Neuronal stem cell (in vitro differentiated cells): Measurements from ENCODE around the gene SPDYE3.

Experiments used
- DNase-seq: peaks from one replicate; pipeline ENCODE4 v3.0.0-alpha.2; 2013; ENCODE audit warnings: low spot score
- H2AFZ ChIP-seq: one replicate; pipeline ENCODE4 v1.6.1; 2013; ENCODE audit warnings: mild to moderate bottlenecking, low read length, inconsistent platforms
- H2AK5ac ChIP-seq: 2 replicates; pipeline ENCODE4 v1.6.1; 2013; ENCODE audit warnings: low read depth, mild to moderate bottlenecking, inconsistent platforms, low read length, moderate library complexity, mixed read lengths
- H2BK120ac ChIP-seq: 2 replicates; pipeline ENCODE4 v1.6.1; 2013; ENCODE audit warnings: low read depth, mild to moderate bottlenecking, inconsistent platforms, low read length, moderate library complexity, mixed read lengths
- H2BK12ac ChIP-seq: one replicate; pipeline ENCODE4 v1.6.1; 2013; ENCODE audit warnings: low read length, inconsistent platforms
- H2BK15ac ChIP-seq: 2 replicates; pipeline ENCODE4 v1.6.1; 2013; ENCODE audit warnings: mild to moderate bottlenecking, low read length, inconsistent platforms, mixed read lengths
- H2BK5ac ChIP-seq: one replicate; pipeline ENCODE4 v1.6.1; 2013; ENCODE audit warnings: inconsistent platforms, mild to moderate bottlenecking, low read length, moderate library complexity
- H3K14ac ChIP-seq: one replicate; pipeline ENCODE4 v1.6.1; 2013; ENCODE audit warnings: low read length, inconsistent platforms
- H3K18ac ChIP-seq: 2 replicates; pipeline ENCODE4 v1.6.1; 2013; ENCODE audit warnings: low read length, inconsistent platforms
- H3K23ac ChIP-seq: 2 replicates; pipeline ENCODE4 v1.6.1; 2013; ENCODE audit warnings: low read depth, mild to moderate bottlenecking, mixed read lengths, low read length, inconsistent platforms; ENCODE audit not compliant: poor library complexity
- H3K27ac ChIP-seq: replicated peaks from 3 replicates; pipeline ENCODE4 v1.5.1; 2013; ENCODE audit warnings: low read length, inconsistent platforms
- H3K27me3 ChIP-seq, 3 experiments: 2 replicates each; pipeline ENCODE4 v1.6.1; 2013; ENCODE audit warnings: low read length in 3 of 3, mild to moderate bottlenecking in 2 of 3, inconsistent platforms in 1 of 3, low read depth in 1 of 3, mixed read lengths in 1 of 3, moderate library complexity in 1 of 3; ENCODE audit not compliant: control insufficient read depth in 3 of 3, insufficient read depth in 3 of 3
- H3K36me3 ChIP-seq, 2 donors: replicated peaks in 1 of 2; 2 replicates each; pipeline ENCODE4 v1.6.1; 2013; ENCODE audit warnings: low read length in 2 of 2; ENCODE audit not compliant: control insufficient read depth in 2 of 2, insufficient read depth in 2 of 2
- H3K4ac ChIP-seq: 2 replicates; pipeline ENCODE4 v1.6.1; 2013; ENCODE audit warnings: inconsistent platforms, mild to moderate bottlenecking, low read length, moderate library complexity
- H3K4me1 ChIP-seq, 2 donors: 1 replicate in 1 of 2; 2 replicates in 1 of 2; pipeline ENCODE4 v1.6.1; 2013; ENCODE audit warnings: low read length in 2 of 2, low read depth in 1 of 2; ENCODE audit not compliant: control insufficient read depth in 2 of 2, insufficient read depth in 1 of 2
- H3K4me2 ChIP-seq: one replicate; pipeline ENCODE4 v1.6.1; 2013; ENCODE audit warnings: mild to moderate bottlenecking, low read length, inconsistent platforms; ENCODE audit not compliant: insufficient read depth, poor library complexity, severe bottlenecking
- H3K4me3 ChIP-seq, 2 donors: 2 replicates each; pipeline ENCODE4 v1.5.1; 2013; ENCODE audit warnings: low read length in 2 of 2, mild to moderate bottlenecking in 2 of 2, inconsistent platforms in 1 of 2, moderate library complexity in 1 of 2
- H3K79me1 ChIP-seq: one replicate; pipeline ENCODE4 v1.6.1; 2013; ENCODE audit warnings: low read depth, mild to moderate bottlenecking, inconsistent platforms, low read length, moderate library complexity
- H3K9ac ChIP-seq: one replicate; pipeline ENCODE4 v1.6.1; 2013; ENCODE audit warnings: mild to moderate bottlenecking, low read depth, low read length, inconsistent platforms; ENCODE audit not compliant: poor library complexity
- H3K9me3 ChIP-seq, 2 donors: replicated peaks in 1 of 2; 2 replicates each; pipeline versions ENCODE3 to v1.6.1; 2013; ENCODE audit warnings: low read length in 2 of 2, mild to moderate bottlenecking in 2 of 2, inconsistent platforms in 1 of 2, low read depth in 1 of 2, mixed read lengths in 1 of 2, moderate library complexity in 1 of 2; ENCODE audit not compliant: control insufficient read depth in 2 of 2, insufficient read depth in 1 of 2
- H4K8ac ChIP-seq: one replicate; pipeline ENCODE4 v1.6.1; 2013; ENCODE audit warnings: low read depth, mild to moderate bottlenecking, inconsistent platforms, low read length, moderate library complexity
- H4K91ac ChIP-seq: one replicate; pipeline ENCODE4 v1.6.1; 2013; ENCODE audit warnings: low read length, low read depth, mild to moderate bottlenecking, inconsistent platforms; ENCODE audit not compliant: poor library complexity
- WGBS, 2 donors: extraction: QIAGEN DNeasy Blood & Tissue Kit; methylation state at CpG; one replicate each; pipeline ENCODE4 v1.1.7; 2013; ENCODE audit warnings: missing lambda C conversion rate in 2 of 2, mixed read lengths in 1 of 2; ENCODE audit not compliant: insufficient read length in 2 of 2, insufficient replicate concordance in 1 of 2; ENCODE audit errors: extremely low coverage in 2 of 2; 5-methylcytosine and 5-hydroxymethylcytosine counted together

Gene SPDYE3

GRCh38 chr7:100356416-100357068 lies 49.0 kb downstream of the SPDYE3 start:
- Histone ChIP-seq H3K14ac (no peak overlapping the region), H3K27me3 (no peaks in the 10 kb centered on the region), H3K79me1 (peaks cover 7% of the 10 kb centered on the region), H3K4me1 (no peaks in the 10 kb centered on the region), H3K9ac (no peak overlapping the region), H4K91ac (no peak overlapping the region), H2BK12ac (no peak overlapping the region), H3K23ac (no peak overlapping the region), H2AK5ac (no peak overlapping the region), H2AFZ (no peak overlapping the region), H2BK15ac (no peak overlapping the region), H3K36me3 (peaks cover 54 to 92% of the 10 kb centered on the region in 2 donors), H2BK120ac (no peak overlapping the region), H3K4me3 (no peak overlapping the region), H4K8ac (no peak overlapping the region), H3K27ac (no peak overlapping the region), H3K18ac (no peak overlapping the region), H3K4me2 (no peak overlapping the region), H3K4ac (no peak overlapping the region), H3K9me3 (no peaks in the 10 kb centered on the region), H2BK5ac (no peak overlapping the region)
- WGBS, 2 donors = no CpG with 5 or more reads among the region's 8 CpGs
- DNase-seq = no peak

- no peak overlapping the region for H2BK5ac ChIP-seq
- H3K4ac ChIP-seq = no peak overlapping the region
- H2AK5ac ChIP-seq = no peak overlapping the region
- H4K91ac ChIP-seq = no peak overlapping the region
- H4K8ac ChIP-seq = no peak overlapping the region
- no peak overlapping the region for H3K14ac ChIP-seq
- no peaks in the 10 kb centered on the region for H3K4me1 ChIP-seq
- no peak overlapping the region for H3K27ac ChIP-seq
- H3K36me3 ChIP-seq = peaks cover 57 to 95% of the 10 kb centered on the region in 2 donors
- no peak overlapping the region for H2BK120ac ChIP-seq
- no peak overlapping the region for H2BK15ac ChIP-seq
- H3K9ac ChIP-seq = no peak overlapping the region
- no peak overlapping the region for H3K18ac ChIP-seq
- no peak overlapping the region for H3K23ac ChIP-seq
- H3K4me3 ChIP-seq = no peak overlapping the region
- no peak overlapping the region for H3K4me2 ChIP-seq
- H3K79me1 ChIP-seq = peaks cover 7% of the 10 kb centered on the region
- no peak overlapping the region for H2BK12ac ChIP-seq
- H3K27me3 ChIP-seq = no peaks in the 10 kb centered on the region
- no peak for DNase-seq
- H3K9me3 ChIP-seq = no peaks in the 10 kb centered on the region
- no peak overlapping the region for H2AFZ ChIP-seq
- no CpG with 5 or more reads among the region's 6 CpGs for WGBS, 2 donors
Measured at GRCh38 chr7:100357131-100357561, 49.6 kb downstream of the SPDYE3 start.

- DNase-seq = no peak
- Histone ChIP-seq H3K4me1 (no peaks in the 10 kb centered on the region), H2AFZ (no peak within 1 kb of the TSS)
Measured at GRCh38 chr7:100358027-100358856, 50.7 kb downstream of the SPDYE3 start, which contains the start of gene PILRB. PILRB (plus strand) TSS chr7:100358117; CDS start chr7:100358303, 186 bp downstream.

GRCh38 chr7:100358857-100359212 lies 51.3 kb downstream of the SPDYE3 start:
- DNase-seq = no peak
- Histone ChIP-seq H2AK5ac (no peak overlapping the region), H2BK5ac (no peak overlapping the region), H3K9me3 (no peaks in the 10 kb centered on the region), H2BK12ac (no peak overlapping the region), H3K9ac (no peak overlapping the region), H3K4me3 (peak overlapping the region in 1 of 2 donors; percentile 0), H3K27ac (no peak overlapping the region), H3K79me1 (peaks cover 1% of the 10 kb centered on the region), H3K23ac (no peak overlapping the region), H2AFZ (no peak overlapping the region), H3K27me3 (no peaks in the 10 kb centered on the region), H3K18ac (no peak overlapping the region), H4K91ac (no peak overlapping the region), H3K4me1 (no peaks in the 10 kb centered on the region), H3K36me3 (peaks cover 55 to 97% of the 10 kb centered on the region in 2 donors), H2BK15ac (no peak overlapping the region), H3K4me2 (no peak overlapping the region), H2BK120ac (no peak overlapping the region), H4K8ac (no peak overlapping the region), H3K4ac (no peak overlapping the region), H3K14ac (no peak overlapping the region)
- no CpG with 5 or more reads among the region's 8 CpGs for WGBS, 2 donors

More at GRCh38 chr7:100358027-100358856, 50.7 kb downstream of the SPDYE3 start, which contains the start of gene PILRB:
- Histone ChIP-seq H3K9ac (no peak within 1 kb of the TSS), H3K14ac (no peak within 1 kb of the TSS), H2BK15ac (no peak within 1 kb of the TSS), H2BK120ac (no peak within 1 kb of the TSS), H2BK12ac (no peak within 1 kb of the TSS), H3K27me3 (no peaks in the 10 kb centered on the region), H3K4ac (no peak within 1 kb of the TSS), H3K79me1 (peaks cover 7% of the 10 kb centered on the region), H4K91ac (no peak within 1 kb of the TSS), H2BK5ac (no peak within 1 kb of the TSS), H3K4me2 (no peak within 1 kb of the TSS), H4K8ac (no peak within 1 kb of the TSS), H3K4me3 (peak within 1 kb of the TSS in 1 of 2 donors; percentile 0), H3K36me3 (peaks cover 59 to 97% of the 10 kb centered on the region in 2 donors), H3K18ac (no peak within 1 kb of the TSS), H3K27ac (no peak within 1 kb of the TSS), H3K9me3 (no peaks in the 10 kb centered on the region), H2AK5ac (no peak within 1 kb of the TSS), H3K23ac (no peak within 1 kb of the TSS)
- WGBS, 2 donors = no CpG with 5 or more reads among the region's 11 CpGs
